HG02970 (cell line): ENCODE data around the gene ARID5B.
"Not testable (repeated sequence)": the region's sequence is repeated elsewhere in the genome, so short reads cannot be mapped to it uniquely, and the experiment has no call there.

ENCODE experiments used
- ATAC-seq: cut with Tn5 transposase; IDR thresholded peaks from one replicate; pipeline ENCODE4 v1.9.1; 2021; ENCODE audit warnings: mild to moderate bottlenecking, moderate library complexity, moderate number of reproducible peaks; ENCODE audit not compliant: unreplicated experiment, low FRiP score

Gene ARID5B

GRCh38 chr10:62023329-62023728 lies 121.8 kb downstream of the ARID5B start:
- ATAC-seq = no peak

GRCh38 chr10:62024026-62024701 lies 122.7 kb downstream of the ARID5B start:
- no peak for ATAC-seq

GRCh38 chr10:62025134-62025794 lies 123.8 kb downstream of the ARID5B start:
- no peak for ATAC-seq

GRCh38 chr10:62025901-62026879 lies 124.7 kb downstream of the ARID5B start:
- ATAC-seq = no peak

GRCh38 chr10:62027841-62028501 lies 126.5 kb downstream of the ARID5B start:
- no peak for ATAC-seq

- not testable (repeated sequence) for ATAC-seq
Measured at GRCh38 chr10:62028502-62028842, 127.0 kb downstream of the ARID5B start.

- ATAC-seq = no peak
Measured at GRCh38 chr10:62029401-62029800, 127.9 kb downstream of the ARID5B start.

- ATAC-seq = no peak
Measured at GRCh38 chr10:62031507-62031906, 130.0 kb downstream of the ARID5B start.

- no peak for ATAC-seq
Measured at GRCh38 chr10:62033125-62033524, 131.6 kb downstream of the ARID5B start.

- ATAC-seq = no peak
Measured at GRCh38 chr10:62034096-62034640, 132.7 kb downstream of the ARID5B start.

- no peak for ATAC-seq
Measured at GRCh38 chr10:62036186-62037081, 134.9 kb downstream of the ARID5B start.

- ATAC-seq = no peak
Measured at GRCh38 chr10:62037166-62037831, 135.8 kb downstream of the ARID5B start.

- ATAC-seq = no peak
Measured at GRCh38 chr10:62037890-62038608, 136.6 kb downstream of the ARID5B start.

GRCh38 chr10:62038609-62039190 lies 137.2 kb downstream of the ARID5B start:
- no peak for ATAC-seq

GRCh38 chr10:62039954-62040353 lies 138.5 kb downstream of the ARID5B start:
- no peak for ATAC-seq

- no peak for ATAC-seq
Measured at GRCh38 chr10:62040881-62041280, 139.4 kb downstream of the ARID5B start.

- ATAC-seq = no peak
Measured at GRCh38 chr10:62043421-62044021, 142.0 kb downstream of the ARID5B start.
